ENCODE data around the gene GVQW3.
A peak's percentile ranks its signal among the peaks of the same experiment; 100 is the strongest.

GVQW3 gene

DNA sequence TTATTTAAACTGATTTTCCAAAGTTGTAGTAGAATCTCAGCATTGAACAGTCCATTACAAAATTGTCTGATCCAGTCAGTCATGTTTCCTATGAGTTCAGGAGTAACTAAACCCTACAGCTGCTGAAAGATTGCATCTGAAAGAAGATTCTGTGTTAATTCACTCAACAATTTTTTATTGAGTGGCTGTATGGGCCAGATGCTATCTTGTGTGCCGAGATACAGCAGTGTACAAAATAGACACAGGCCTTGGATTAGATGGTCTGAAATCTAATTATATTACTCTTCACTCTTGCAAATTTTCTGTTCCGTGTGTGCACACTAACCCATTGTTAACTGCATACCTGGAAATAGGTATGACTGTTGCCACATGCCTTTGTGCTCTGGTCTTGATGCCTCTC is 7.3 kb downstream of the GVQW3 start:
- H3K27ac Mint-ChIP-seq: no peak overlapping the region
- peaks cover 6% of the 10 kb centered on the region for H3K9me3 Mint-ChIP-seq
- H3K4me3 Mint-ChIP-seq: no peak overlapping the region
- no peak for DNase-seq
- TF ChIP-seq, protein P1, sequence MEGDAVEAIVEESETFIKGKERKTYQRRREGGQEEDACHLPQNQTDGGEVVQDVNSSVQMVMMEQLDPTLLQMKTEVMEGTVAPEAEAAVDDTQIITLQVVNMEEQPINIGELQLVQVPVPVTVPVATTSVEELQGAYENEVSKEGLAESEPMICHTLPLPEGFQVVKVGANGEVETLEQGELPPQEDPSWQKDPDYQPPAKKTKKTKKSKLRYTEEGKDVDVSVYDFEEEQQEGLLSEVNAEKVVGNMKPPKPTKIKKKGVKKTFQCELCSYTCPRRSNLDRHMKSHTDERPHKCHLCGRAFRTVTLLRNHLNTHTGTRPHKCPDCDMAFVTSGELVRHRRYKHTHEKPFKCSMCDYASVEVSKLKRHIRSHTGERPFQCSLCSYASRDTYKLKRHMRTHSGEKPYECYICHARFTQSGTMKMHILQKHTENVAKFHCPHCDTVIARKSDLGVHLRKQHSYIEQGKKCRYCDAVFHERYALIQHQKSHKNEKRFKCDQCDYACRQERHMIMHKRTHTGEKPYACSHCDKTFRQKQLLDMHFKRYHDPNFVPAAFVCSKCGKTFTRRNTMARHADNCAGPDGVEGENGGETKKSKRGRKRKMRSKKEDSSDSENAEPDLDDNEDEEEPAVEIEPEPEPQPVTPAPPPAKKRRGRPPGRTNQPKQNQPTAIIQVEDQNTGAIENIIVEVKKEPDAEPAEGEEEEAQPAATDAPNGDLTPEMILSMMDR (IDR thresholded peaks at IDR 0.05): no peak
- H3K4me1 Mint-ChIP-seq: peaks cover 54% of the 10 kb centered on the region
- H3K27me3 Mint-ChIP-seq (ENCODE audit: low read depth, poor library complexity): peaks cover 3% of the 10 kb centered on the region
- peaks cover 43% of the 10 kb centered on the region for H3K36me3 Mint-ChIP-seq (ENCODE audit: low read depth)

GRCh38 chr11:76391021-76391420 is 9.9 kb downstream of the GVQW3 start:
- peaks cover 30% of the 10 kb centered on the region for H3K4me1 Mint-ChIP-seq
- H3K9me3 Mint-ChIP-seq: no peaks in the 10 kb centered on the region
- peaks cover 28% of the 10 kb centered on the region for H3K36me3 Mint-ChIP-seq (ENCODE audit: low read depth)
- no peak for DNase-seq
- TF ChIP-seq, protein P1 (IDR thresholded peaks at IDR 0.05): no peak
- peaks cover 8% of the 10 kb centered on the region for H3K27me3 Mint-ChIP-seq (ENCODE audit: low read depth, poor library complexity)
- peak overlapping the region; percentile 88 for H3K27ac Mint-ChIP-seq
- H3K4me3 Mint-ChIP-seq: no peak overlapping the region

- H3K27me3 Mint-ChIP-seq (ENCODE audit: low read depth, poor library complexity): peaks cover 8% of the 10 kb centered on the region
- peaks cover 27% of the 10 kb centered on the region for H3K36me3 Mint-ChIP-seq (ENCODE audit: low read depth)
- H3K4me3 Mint-ChIP-seq: no peak overlapping the region
- H3K27ac Mint-ChIP-seq: peak overlapping the region; percentile 45
- H3K9me3 Mint-ChIP-seq: no peaks in the 10 kb centered on the region
- TF ChIP-seq, protein P1 (IDR thresholded peaks at IDR 0.05): no peak
- peaks cover 22% of the 10 kb centered on the region for H3K4me1 Mint-ChIP-seq
- DNase-seq: no peak
Observed at GRCh38 chr11:76391811-76392475, 10.8 kb downstream of the GVQW3 start.

- no peak overlapping the region for H3K27ac Mint-ChIP-seq
- H3K36me3 Mint-ChIP-seq (ENCODE audit: low read depth): peaks cover 27% of the 10 kb centered on the region
- no peak for DNase-seq
- H3K4me1 Mint-ChIP-seq: peaks cover 22% of the 10 kb centered on the region
- H3K4me3 Mint-ChIP-seq: no peak overlapping the region
- H3K9me3 Mint-ChIP-seq: no peaks in the 10 kb centered on the region
- TF ChIP-seq, protein P1 (IDR thresholded peaks at IDR 0.05): no peak
- peaks cover 8% of the 10 kb centered on the region for H3K27me3 Mint-ChIP-seq (ENCODE audit: low read depth, poor library complexity)
Observed at GRCh38 chr11:76392870-76393269, 11.7 kb downstream of the GVQW3 start.

- Mint-ChIP-seq H3K9me3 (no peaks in the 10 kb centered on the region), H3K4me3 (no peak overlapping the region), H3K27ac (no peak overlapping the region), H3K4me1 (peaks cover 11% of the 10 kb centered on the region), H3K36me3 (ENCODE audit: low read depth) (peaks cover 27% of the 10 kb centered on the region), H3K27me3 (ENCODE audit: low read depth, poor library complexity) (peaks cover 8% of the 10 kb centered on the region)
- TF ChIP-seq, protein P1 (IDR thresholded peaks at IDR 0.05): no peak
- DNase-seq: no peak
Observed at GRCh38 chr11:76394411-76394810, 13.3 kb downstream of the GVQW3 start.

GRCh38 chr11:76395296-76395695 is 14.2 kb downstream of the GVQW3 start:
- Mint-ChIP-seq H3K27me3 (ENCODE audit: low read depth, poor library complexity) (peaks cover 8% of the 10 kb centered on the region), H3K4me1 (peaks cover 13% of the 10 kb centered on the region), H3K9me3 (no peaks in the 10 kb centered on the region), H3K36me3 (ENCODE audit: low read depth) (peaks cover 26% of the 10 kb centered on the region), H3K4me3 (no peak overlapping the region), H3K27ac (no peak overlapping the region)
- DNase-seq: no peak
- TF ChIP-seq, protein P1 (IDR thresholded peaks at IDR 0.05): no peak
